Uterus (tissue), 2 donors: Measurements from ENCODE around the gene SCN3B.

Source experiments
- POLR2A ChIP-seq, 2 donors: fragments of 450-650 bp; IDR thresholded peaks; one replicate each; pipeline ENCODE4 v1.6.1; 2016; ENCODE audit warnings: antibody characterized with exemption in 2 of 2, mild to moderate bottlenecking in 1 of 2, moderate library complexity in 1 of 2
- TF ChIP-seq, protein P1 (sequence below), 4 experiments: fragments of 200-600 bp in 2 of 4; fragments of 450-650 bp in 2 of 4; sonication (generic) in 2 of 4; IDR thresholded peaks; one replicate each; pipeline ENCODE4 v1.5.1; 2016 to 2019; ENCODE audit warnings: antibody characterized with exemption in 4 of 4, mild to moderate bottlenecking in 2 of 4, moderate library complexity in 1 of 4

DNA sequence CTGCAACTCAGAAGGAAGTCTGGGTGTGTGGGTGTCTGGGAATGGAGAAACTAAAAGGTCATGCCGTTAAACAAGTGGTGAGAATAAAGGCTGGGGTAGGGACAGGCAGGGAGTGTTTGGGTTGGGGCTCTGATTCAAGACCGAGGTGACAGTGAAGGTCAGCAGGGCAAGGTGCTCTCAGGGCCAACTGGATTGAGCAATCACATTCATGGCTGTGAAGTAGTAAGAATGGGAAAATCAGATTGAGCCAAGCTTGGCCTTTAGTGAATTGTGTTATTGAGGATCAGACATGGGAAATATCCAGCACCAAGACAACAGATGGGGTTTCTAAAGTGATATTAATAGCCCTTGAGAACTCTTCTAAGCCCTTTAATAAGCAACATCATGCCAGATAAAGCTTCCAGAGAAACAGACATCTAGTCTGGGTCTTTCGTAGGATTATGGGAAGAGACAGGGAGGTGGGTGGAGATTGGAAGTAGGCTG is 24.3 kb downstream of the SCN3B start:
- TF ChIP-seq POLR2A (IDR thresholded peaks at IDR 0.05), result no peak
- TF ChIP-seq, protein P1, sequence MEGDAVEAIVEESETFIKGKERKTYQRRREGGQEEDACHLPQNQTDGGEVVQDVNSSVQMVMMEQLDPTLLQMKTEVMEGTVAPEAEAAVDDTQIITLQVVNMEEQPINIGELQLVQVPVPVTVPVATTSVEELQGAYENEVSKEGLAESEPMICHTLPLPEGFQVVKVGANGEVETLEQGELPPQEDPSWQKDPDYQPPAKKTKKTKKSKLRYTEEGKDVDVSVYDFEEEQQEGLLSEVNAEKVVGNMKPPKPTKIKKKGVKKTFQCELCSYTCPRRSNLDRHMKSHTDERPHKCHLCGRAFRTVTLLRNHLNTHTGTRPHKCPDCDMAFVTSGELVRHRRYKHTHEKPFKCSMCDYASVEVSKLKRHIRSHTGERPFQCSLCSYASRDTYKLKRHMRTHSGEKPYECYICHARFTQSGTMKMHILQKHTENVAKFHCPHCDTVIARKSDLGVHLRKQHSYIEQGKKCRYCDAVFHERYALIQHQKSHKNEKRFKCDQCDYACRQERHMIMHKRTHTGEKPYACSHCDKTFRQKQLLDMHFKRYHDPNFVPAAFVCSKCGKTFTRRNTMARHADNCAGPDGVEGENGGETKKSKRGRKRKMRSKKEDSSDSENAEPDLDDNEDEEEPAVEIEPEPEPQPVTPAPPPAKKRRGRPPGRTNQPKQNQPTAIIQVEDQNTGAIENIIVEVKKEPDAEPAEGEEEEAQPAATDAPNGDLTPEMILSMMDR (IDR thresholded peaks at IDR 0.05), result no peak
